SK-MEL-5 (cell line): ENCODE measurements around the gene AMIGO1. TPM values are rescaled to one million over a fixed set of nuclear protein-coding genes. Genes with fewer than 3 reads are reported as not detected.

Experiments
- DNase-seq: peaks from one replicate; pipeline ENCODE4 v3.0.0-alpha.2; 2016; ENCODE audit warnings: low read depth, low spot score
- in situ Hi-C: cut with HindIII; loops from 2 replicates; pipeline ENCODE4 v1.10.0; 2016; ENCODE audit warnings: low sequenced_read_pairs, high pct_unique_total_duplicates, low pct_unique_long_range_greater_than_20kb
- total RNA-seq: library from RNA; depleted of rRNA; stranded (reverse); fragments of >200 nt; shearing (Covaris generic); gene quantifications from 2 replicates; pipeline ENCODE4 v1.2.3, GENCODE V29; 2014

Gene AMIGO1
- total RNA-seq, 1 experiment from 2014 or later = 2.6 TPM

DNA sequence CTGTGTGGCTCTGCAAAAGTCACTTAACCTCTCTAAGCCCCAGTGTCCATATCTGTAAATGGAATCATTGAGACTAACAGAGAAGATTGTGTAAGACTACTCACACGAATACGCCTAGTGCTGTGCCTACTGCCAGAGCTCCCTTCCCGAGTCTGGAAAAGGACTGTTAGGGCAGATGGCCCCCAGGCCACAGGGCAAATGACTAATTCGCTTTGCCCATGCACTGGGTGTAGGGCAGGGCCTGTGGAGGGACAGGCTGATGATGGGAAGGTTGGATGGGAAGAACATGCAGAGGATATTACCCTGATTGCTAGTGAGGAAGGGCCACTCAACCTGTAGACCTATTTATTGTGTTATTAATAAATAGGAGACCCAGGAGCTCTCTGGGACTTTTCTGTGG is 26.0 kb upstream of the AMIGO1 start:
- peak; percentile 22 for DNase-seq
- in situ Hi-C loops = no loop called here

DNA sequence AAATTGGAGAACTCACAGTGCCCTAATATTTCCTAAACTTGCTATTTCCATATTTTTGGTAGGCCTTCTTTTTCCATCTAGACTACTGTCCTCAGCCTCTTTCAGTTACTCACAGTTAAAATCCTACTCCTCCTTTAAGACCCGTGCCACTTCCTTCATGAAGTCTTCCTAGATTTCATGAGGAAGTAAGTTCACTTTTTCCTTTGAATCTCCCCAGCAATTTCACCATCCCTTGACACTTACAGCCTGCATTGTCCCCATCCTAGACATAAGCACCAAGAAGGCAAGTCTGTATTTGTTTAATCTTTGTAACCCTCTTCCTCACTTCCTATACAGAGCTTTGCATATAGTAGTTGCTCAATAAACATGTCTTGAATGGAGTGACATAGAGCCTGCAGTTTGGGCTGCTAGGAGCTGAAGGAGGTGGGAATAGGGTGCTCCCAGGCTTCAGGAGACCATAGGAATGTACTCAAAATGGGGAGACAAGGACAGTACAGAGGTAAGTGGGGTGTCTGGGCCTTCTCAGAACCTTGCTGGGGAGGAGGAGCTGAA is 24.9 kb upstream of the AMIGO1 start:
- in situ Hi-C loops = no loop called here

DNA sequence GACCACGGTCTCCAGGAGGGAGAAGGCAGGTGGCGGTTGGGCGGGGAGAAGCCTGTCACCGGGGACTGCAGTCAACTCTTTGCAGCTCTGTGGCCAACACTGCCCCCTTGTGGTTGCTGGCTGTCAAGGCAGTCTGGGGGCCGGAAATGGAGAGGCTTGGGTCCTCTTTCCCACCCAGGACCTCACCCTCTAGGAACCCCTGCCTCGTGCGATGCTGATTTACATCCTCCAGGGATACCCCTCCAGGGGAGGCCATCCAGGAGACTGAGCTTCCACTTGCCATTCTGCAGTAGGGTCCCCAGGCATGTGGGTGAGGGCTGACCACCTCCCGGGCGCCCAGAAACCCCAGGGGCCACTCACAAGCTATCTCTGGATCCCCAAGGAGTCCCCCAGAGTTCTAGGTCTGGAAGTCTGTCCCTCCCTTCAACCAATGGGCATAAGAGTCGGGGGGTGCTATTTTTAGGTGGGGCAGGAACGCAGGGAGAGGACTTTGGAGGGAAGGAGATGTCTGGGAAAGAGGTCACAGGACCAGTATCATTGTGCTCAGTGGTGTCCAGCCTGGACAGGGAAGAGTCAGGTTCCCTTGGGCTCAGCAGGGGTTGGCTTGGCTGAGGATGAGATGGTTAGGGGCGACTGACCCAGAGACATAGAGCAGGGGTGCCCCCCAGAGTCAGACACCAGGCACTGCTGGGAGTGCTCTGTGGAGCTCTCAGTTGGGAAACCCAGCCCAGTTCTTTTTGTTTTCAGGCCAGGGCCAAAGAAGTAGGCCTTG is 23.0 kb upstream of the AMIGO1 start:
- peak; percentile 78 for DNase-seq
- in situ Hi-C loops = no loop called here

More for the DNA sequence above, 24.9 kb upstream of the AMIGO1 start:
- DNase-seq = no peak

DNA sequence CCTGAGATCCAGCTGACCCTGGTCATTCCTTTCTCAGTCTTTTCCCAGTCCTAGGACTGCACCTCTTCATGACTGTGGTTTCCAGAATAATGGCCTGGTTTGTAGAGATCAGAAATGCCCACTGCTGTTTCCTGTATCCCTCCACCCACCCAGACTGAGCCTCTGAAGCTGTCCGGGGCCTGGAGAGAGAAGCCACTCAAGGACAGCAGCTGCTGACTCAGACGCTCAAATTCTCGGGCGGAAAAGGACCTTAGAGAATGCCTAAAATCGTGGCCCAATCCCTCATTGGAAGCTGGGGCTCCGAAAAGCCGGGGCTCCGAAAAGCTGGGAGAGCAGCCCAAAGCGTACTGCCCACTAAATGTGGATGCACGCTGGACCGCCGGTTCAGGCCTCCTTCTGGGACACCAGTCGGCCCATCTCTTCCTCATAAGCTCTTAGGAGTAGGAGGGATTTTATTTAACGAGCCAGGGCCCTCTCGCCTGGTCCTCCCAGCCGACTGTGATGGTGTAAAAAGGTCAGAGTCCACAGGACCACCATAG is 22.4 kb upstream of the AMIGO1 start:
- in situ Hi-C loops = no loop called here

DNA sequence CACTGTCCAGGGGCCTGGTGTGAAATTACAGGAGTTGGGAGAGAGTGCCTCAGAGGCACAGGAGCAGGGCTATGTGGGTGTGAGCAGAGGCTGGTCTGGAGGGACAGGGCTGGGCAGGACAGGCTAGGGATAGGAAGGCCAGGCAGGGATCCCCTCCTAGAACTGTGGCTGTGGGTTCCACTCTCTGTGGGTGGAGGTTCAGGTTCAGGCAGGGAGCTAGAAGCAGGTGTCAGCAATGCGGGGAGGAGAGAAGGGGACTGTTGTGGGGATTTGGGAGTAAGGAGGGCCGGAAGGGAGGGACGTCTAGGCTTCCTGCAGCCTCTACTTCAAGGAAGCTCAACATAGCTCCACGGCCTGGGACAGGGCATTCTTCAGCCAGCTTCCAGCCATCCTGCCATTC is 21.9 kb upstream of the AMIGO1 start:
- in situ Hi-C loops = no loop called here
- no peak for DNase-seq

More for the DNA sequence above, 22.4 kb upstream of the AMIGO1 start:
- no peak for DNase-seq

DNA sequence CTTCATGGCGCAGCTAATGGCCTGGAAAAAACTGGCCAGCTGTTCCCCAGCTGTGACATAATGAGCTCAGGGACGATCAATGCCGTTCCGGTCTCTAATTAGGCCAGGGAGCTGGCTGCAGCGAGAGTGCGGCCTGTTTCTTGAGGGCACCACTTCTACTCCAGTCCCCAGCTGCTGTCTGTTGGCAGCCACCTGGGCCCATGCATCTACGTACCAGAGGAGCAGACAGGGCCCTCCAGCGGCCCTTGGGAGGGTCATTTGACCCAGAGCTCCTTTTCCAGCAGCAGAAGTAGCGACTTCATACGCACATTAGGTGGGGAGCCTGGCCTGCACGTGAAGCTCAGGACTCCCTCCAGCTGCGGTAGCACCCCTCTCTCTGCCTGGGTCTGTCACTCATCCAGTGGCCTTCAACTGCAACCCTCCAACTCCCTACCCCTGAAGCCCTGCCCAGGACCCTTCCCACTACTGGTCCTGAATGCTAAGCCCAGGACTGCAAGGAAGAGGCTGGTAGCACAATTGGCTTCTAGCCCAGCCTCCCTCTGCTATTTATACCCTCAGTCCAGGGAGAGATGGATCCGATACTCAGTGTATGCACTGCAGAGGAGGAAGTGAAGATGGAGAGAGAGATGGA is 21.0 kb upstream of the AMIGO1 start:
- in situ Hi-C loops = no loop called here

DNA sequence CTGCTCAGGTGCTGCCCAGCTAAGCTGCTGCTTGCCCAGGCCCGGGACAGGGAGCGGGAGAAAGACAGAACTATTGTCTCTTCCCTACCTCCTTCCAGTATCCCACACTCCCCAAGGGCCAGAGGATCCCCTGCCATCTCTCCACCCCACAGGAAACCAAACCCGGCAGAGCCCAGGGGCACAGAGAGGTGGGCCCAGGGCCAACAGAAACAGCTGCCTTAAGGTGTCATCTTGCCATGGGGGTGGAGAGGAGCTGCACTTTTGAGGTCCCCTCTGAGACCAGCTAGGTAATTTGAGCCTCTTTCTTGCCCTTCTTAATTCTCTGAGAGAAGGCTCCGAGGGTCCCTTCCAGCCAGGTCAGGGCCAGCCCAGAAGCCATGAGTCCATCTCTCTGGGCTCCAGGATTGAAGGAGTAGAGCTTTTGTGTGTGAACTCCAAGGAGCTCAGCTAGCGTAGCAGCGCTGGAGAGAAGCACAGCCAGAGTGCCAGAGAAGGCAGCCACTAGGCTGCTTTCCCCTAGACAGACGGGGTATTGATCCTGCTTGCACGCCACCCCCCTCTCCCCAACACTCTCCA is 20.4 kb upstream of the AMIGO1 start:
- in situ Hi-C loops = no loop called here
- DNase-seq = no peak

More for the DNA sequence above, 21.0 kb upstream of the AMIGO1 start:
- DNase-seq = no peak

DNA sequence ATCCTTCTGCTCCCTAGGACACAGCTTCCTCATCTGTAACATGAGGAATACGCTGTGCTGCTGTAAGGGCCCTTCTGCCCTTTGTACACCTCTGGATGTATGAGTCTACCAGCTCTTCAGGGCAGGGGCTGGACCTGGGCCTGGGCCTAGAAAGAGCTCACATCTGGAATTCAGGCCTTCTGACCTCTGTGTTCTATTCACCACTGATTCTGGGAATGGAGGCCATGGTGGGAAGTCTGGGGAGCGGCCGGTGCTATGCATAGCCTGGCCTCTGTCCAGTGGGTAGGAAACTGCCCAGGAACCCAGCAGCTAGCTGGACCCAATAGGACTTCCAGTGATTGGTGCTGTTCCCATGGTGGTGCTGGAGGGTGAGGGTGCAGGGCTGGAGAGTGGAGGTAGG is 19.2 kb upstream of the AMIGO1 start:
- in situ Hi-C loops = no loop called here
- no peak for DNase-seq

DNA sequence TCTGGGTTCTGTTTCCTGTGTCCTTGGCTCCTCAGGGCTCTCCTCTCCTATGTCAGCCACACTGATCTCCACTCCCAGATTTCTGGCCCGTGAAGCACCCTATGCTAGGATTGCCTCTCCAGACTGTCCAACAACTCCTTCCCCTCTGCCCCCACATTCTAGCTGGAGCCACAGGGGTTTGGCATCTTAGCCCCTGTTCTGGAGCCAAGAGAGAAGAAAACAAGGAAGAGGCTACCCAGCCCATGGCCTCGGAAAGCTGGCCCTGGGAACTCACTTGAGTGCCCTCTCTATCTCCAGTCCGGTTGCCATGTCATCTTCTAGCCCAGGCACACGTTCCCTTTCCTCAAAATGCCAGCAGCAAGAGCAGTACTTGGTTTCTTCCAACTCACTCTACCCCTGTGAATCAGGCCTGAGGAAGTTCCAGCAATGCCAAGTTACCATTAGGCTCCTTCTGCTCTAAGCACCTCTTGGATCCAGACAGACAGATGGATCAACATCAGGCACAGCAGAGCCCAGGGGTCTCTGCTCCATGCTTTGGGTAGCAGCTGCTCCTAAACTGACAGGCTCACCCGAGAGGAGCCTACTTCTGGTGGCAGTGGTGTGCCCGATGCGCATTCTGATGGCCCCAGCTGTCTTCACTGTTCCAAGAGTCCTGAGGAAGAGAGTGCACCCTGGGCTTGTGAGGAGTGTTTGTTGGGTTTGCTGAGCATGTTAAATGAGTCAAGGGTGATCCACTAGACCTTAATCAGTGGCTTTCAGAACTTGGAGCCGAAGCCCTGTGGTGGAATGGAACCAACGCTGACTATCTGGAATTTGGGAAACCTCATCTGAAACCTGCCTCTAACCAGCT is 18.5 kb upstream of the AMIGO1 start:
- no peak for DNase-seq
- in situ Hi-C loops = no loop called here

DNA sequence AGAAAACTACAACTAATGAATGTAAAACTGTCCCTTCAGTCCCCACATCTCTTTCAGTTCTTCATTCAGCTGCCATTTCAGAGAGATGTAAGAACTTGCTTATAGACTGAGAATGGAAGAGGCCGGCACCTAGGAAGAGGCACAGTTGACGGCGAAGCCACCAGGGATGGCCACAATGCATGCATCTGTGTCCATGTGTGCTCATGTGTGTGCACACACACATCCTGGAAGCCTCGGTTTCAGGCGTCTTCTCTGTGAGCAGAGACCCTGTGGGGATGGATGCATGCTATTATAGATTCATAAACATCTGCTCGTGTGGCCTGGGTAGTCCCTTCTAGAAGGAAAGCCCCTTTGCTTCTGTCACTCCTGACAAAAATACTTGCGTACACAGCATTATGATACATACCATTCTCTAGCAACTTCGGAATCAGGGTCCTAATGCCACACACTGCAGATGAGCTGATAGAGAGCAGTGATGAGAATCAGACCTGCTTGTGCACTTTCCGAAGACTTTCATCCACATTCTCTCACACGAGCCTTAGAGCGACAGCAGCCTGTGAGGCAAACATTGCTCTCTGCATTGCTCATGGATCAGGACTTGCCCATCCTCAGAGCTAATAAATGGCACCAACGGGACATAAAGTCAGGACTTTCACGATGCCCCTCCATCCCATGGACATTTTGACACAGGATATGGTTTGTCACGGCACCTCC is 17.7 kb upstream of the AMIGO1 start:
- DNase-seq = no peak
- in situ Hi-C loops = no loop called here

DNA sequence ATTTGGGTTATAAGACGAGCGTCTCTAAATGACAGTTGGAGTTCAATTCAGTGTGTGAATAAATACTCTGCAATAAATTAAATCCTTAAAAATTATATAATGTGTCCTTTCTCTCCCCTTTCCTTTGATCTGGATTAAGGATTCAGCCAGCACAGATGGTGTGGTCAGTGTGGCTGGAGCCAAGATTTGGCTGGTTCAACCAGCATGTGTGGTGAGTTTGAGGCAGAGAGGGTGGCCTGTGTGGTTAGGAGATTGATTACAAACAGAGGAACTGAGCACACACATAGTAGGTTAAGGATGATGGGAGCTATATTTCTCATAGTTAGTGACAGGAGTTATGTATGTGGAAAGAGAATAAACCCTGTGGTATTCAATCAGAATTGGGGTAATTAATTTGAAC is 14.2 kb upstream of the AMIGO1 start:
- no peak for DNase-seq
- in situ Hi-C loops = no loop called here

DNA sequence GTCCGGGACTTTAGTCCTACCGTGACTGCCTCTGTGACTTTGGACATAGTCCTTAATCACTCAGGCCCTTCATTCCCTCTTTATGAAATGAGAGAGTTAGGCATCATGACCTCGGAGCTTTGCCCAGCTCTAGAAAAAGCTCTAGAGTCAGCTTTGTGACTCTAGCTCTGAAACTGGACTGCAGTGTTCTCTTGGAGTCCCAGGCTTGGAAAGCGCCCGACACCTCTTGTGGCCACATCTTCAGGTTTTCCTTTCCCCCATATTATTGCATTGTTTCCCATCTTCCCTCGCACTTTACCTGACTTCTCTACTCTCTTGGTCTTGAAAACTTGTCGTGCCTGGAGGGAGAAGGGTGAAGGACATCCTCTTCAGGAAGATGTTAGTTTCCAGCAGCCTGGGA is 12.5 kb upstream of the AMIGO1 start:
- no peak for DNase-seq
- in situ Hi-C loops = no loop called here

DNA sequence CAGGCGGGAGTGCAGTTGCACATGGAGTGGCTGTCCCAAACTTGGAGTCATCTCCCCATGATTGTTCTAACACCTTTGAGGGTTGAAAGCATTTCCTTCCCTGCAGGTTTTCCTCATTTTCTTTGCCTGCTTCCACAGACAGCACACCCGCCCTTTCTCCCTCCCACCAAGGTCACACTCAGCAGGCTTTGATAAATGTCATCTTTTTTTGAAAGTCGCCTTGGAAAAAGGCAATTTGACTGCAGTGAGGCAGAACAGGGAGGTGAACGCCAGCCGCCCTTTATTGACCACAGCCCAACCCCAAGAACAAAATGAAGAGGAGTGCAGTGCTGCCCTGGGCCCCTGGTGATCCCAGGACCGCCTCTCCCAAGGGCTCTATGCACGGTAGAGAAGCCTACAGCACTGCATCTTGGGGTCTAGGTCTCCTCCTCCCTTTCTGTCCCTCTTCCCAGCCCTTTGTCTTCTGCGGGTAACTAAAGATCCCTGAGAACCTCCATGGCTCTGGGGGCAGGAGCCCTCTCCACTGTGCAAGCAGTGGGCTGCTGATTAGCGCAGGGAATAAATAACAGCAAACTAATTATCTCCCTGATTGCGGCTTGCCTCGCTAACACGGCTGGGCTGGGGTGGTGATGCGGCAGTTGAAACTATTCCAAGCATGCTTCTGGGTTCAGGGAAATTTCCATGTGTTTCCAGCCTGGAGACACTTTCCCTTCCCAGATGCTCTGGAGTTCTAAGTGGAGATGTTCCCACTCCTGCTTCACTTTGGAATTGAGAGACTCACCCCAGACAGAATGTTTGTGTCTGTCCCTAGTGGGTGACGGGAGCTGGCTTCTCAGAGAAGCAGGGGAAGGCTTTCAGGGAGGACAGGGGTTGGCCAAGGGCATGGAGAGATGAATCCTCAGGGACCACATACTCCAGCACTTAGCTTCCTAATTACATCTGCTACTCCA is 11.8 kb upstream of the AMIGO1 start:
- in situ Hi-C loops = no loop called here
- no peak for DNase-seq

DNA sequence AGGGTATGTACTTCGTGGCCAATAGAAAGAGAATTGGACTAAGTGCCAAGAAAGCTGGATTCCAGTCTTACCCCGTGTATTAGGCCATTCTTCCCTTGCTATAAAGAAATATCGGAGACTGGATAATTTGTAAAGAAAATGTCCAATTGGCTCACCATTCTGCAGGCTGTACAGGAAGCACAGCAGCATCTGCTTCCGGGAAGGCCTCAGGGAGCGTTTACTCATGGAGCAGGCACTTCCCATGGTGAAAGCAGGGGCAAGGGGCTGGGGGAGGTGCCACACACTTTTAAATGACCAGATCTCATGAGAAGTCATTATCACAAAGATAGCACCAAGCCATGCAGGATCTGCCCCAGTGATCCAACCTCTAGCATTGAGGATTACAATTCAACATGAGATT is 7.8 kb upstream of the AMIGO1 start:
- DNase-seq = no peak
- in situ Hi-C loops = no loop called here

DNA sequence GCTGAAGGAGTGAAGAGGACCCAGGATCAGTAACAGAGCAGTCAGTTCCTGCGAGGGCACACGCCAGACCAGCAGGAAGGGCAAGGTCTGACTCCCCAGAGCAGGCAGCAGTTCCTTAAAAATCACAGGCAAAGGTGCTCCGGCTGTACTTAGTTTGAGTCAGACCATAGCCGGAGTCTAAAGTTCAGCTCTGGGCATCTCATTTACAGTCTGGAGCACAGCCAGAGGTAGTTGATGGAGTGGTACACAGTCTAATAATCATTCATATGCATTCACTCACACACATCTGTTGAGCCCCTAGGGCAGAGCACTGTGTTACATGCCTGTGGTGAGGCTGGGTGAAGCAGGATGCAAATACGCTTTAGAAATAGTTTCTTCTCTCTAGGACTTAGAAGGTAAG is 7.3 kb upstream of the AMIGO1 start:
- DNase-seq = no peak
- in situ Hi-C loops = no loop called here

DNA sequence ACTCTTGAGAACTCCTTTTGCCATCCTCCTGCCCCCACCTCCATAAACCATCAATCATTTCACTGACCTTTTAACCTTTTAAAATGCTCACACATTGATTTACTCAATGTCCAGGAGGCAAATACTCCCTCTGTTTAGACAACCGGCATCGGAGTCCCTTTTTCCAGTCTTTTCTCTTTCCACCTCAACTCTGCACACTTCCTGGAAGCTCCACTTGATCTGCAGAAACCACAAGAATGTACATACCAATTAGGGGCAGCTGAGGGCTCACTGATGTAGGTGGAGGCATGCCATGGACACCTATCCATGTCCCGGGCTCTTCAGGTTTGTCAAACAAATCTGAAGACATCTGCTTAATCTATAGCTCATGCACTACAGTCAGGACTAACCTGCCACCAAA is 5.3 kb upstream of the AMIGO1 start:
- in situ Hi-C loops = no loop called here

More for the DNA sequence above, 5.3 kb upstream of the AMIGO1 start:
- DNase-seq = no peak
